Sciatic nerve (tissue), 2 donors: Measurements from ENCODE around the gene PSORS1C1. TPM values are rescaled to one million over a fixed set of nuclear protein-coding genes. Genes with fewer than 3 reads are reported as not detected.
"Not testable (repeated sequence)": the region's sequence is repeated elsewhere in the genome, so short reads cannot be mapped to it uniquely, and the experiment has no call there.

Experiments
- ATAC-seq: fragments of 200-7000 bp; cut with Tn5 transposase; one replicate; pipeline ENCODE4 v1.9.1; 2020; ENCODE audit warnings: mild to moderate bottlenecking, moderate library complexity
- DNase-seq: peaks from one replicate; pipeline ENCODE4 v3.0.0-alpha.2; 2020; ENCODE audit warnings: low spot score
- intact Hi-C: fragments of 100-400 bp; cut with DNase I; formaldehyde crosslinking; loops from one replicate; pipeline ENCODE4 v1.14.2; 2022
- total RNA-seq: library from RNA; stranded (reverse); fragmentation: NEBNext Ultra II Directional; extraction: Animal tissue kit (Norgen Biotek cat#: 25700); gene quantifications from one replicate; pipeline ENCODE4 v1.2.1, GENCODE V29; 2021
- donor health status: DM: no; HTN: no; CAD: no.
- donor health status: DM: no; HTN: no; CAD: no.

Gene PSORS1C1
- total RNA-seq, 1 donor from 2014 or later = 0.62 TPM

- intact Hi-C loops = no loop called here
- DNase-seq (no peak), ATAC-seq (no peak)
Measured at GRCh38 chr6:31187780-31188194, 73.2 kb downstream of the PSORS1C1 start.

- DNase-seq, ATAC-seq, intact Hi-C loops: not testable (repeated sequence)
Measured at GRCh38 chr6:31189223-31189622, 74.6 kb downstream of the PSORS1C1 start.

Other genes starting within 250 kb of the PSORS1C1 start
- gene DDR1, start 230.3 kb upstream of the PSORS1C1 start, total RNA-seq = 93.5 TPM
- 30.4 TPM for gene GTF2H4, start 206.6 kb upstream of the PSORS1C1 start, total RNA-seq
- 25.2 TPM for gene VARS2, start 200.6 kb upstream of the PSORS1C1 start, total RNA-seq
- 0.76 TPM for gene SFTA2, start 182.6 kb upstream of the PSORS1C1 start, total RNA-seq
- gene MUCL3, start 173.8 kb upstream of the PSORS1C1 start, total RNA-seq = 0.18 TPM
- gene MUC21, start 131.1 kb upstream of the PSORS1C1 start, total RNA-seq = 0.18 TPM
- not detected for gene MUC22, start 104.3 kb upstream of the PSORS1C1 start, total RNA-seq
- gene C6orf15, start 2.2 kb upstream of the PSORS1C1 start, total RNA-seq = not detected
- not detected for gene CDSN, start 5.6 kb downstream of the PSORS1C1 start, total RNA-seq
- not detected for gene PSORS1C2, start 24.3 kb downstream of the PSORS1C1 start, total RNA-seq
- gene CCHCR1, start 43.0 kb downstream of the PSORS1C1 start, total RNA-seq = 23.8 TPM
- 5.9 TPM for gene TCF19, start 43.8 kb downstream of the PSORS1C1 start, total RNA-seq
- 0.76 TPM for gene POU5F1, start 55.9 kb downstream of the PSORS1C1 start, total RNA-seq
- gene HLA-C, start 157.3 kb downstream of the PSORS1C1 start, total RNA-seq = 363 TPM
- 990 TPM for gene HLA-B, start 242.4 kb downstream of the PSORS1C1 start, total RNA-seq